ENCODE data around the gene DRD1.

The DRD1 gene

DNA sequence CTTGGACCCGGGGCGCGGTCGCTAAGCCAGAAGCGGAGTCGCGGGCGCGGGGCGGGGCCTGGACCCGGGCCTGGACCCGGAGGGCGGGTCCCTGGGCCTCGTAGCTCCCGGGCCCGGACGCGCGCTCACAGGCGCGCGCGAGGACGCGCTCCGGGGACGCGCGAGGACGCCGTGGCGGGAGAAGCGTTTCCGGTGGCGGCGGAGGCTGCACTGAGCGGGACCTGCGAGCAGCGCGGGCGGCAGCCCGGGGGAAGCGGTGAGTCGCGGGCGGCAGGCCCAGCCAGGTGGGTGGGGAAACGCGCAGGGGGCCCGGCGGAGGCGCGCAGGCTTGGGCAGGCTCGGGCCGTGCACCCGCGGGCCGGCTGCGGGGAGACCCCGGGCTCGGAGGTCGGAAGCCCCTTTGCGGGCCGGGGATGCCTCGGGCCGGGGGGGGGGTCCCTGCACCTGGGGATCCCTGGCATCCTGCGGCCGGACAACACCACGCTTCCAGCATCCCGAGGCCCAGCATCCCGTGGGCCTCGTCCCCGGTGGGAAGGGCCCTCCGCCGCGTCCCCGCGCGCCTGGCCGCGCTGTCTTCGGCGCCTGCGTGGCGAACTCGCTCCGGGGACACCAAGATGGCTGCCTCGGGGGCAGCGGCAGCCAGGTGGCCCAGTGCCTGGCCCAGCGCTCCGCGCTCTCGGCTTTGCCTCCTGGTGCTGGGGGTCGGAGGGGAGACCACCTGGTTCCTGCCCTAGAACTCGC is 34.6 kb upstream of the DRD1 start, which contains the start of gene SFXN1:
TSS of gene SFXN1 (plus strand) at position 177 of the 741 bp plus-strand sequence. CDS start 13,544 bp downstream, outside the sequence.
- Histone ChIP-seq H3K4me1 (ENCODE audit: control insufficient read depth, low read depth, low read length) (peaks cover 3% of the 10 kb centered on the region), H3K4me3 (ENCODE audit: low read length) (peak within 1 kb of the TSS; percentile 94), H3K9ac (ENCODE audit: low read length) (peak within 1 kb of the TSS; percentile 86), H3K9me3 (ENCODE audit: control insufficient read depth, low read depth, low read length) (no peaks in the 10 kb centered on the region), H3K36me3 (ENCODE audit: control insufficient read depth, low read depth, low read length) (peaks cover 16% of the 10 kb centered on the region), H3K27me3 (ENCODE audit: control insufficient read depth, insufficient read depth, low read length) (peaks cover 18% of the 10 kb centered on the region), H3K27ac (ENCODE audit: low read length) (peak within 1 kb of the TSS; percentile 49)

DNA sequence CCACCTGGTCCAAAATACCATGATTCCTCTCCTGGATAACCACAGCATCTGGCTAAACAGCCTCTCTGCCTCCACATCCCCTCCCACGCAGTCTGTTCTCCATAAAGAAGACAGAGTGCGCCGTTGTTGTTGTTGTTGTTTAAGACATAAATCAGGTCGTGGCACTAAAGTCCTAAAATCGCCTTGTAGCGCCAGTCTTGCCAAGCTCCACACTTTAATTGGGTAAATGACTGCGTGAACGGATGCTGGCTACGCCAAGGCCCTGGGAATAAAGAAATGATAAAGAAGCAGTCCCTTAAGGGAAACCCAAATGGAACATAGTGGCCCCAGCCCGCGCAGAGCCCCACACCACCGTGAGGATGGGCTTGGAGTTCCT is 34.0 kb upstream of the DRD1 start:
- Histone ChIP-seq H3K4me1 (ENCODE audit: control insufficient read depth, low read depth, low read length) (peaks cover 3% of the 10 kb centered on the region), H3K36me3 (ENCODE audit: control insufficient read depth, low read depth, low read length) (peaks cover 10% of the 10 kb centered on the region), H3K9me3 (ENCODE audit: control insufficient read depth, low read depth, low read length) (no peaks in the 10 kb centered on the region), H3K27me3 (ENCODE audit: control insufficient read depth, insufficient read depth, low read length) (peaks cover 18% of the 10 kb centered on the region), H3K4me3 (ENCODE audit: low read length) (peak overlapping the region; percentile 94), H3K9ac (ENCODE audit: low read length) (no peak overlapping the region), H3K27ac (ENCODE audit: low read length) (no peak overlapping the region)

DNA sequence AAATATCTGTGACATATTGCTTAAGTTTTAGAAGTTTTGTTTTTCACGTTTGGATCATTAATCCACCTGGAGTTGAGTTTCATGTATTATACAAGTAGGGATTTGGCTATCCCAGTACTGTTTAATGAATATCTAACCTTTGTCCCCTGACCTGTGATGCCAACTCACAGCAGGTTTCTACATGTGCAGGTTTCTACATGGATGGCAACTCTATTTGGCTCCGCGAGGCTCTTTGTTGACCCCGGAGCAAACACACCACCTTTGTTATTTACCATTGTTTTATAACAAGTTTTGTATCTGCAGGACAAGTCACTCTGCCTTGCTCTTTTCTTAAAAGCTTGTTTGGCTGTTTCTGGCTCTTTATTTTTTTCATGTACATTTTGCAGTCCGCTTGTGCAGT is 33.5 kb upstream of the DRD1 start:
- H3K27ac ChIP-seq (ENCODE audit: low read length) = no peak overlapping the region
- H3K9me3 ChIP-seq (ENCODE audit: control insufficient read depth, low read depth, low read length) = no peaks in the 10 kb centered on the region
- H3K9ac ChIP-seq (ENCODE audit: low read length) = no peak overlapping the region
- peak overlapping the region; percentile 94 for H3K4me3 ChIP-seq (ENCODE audit: low read length)
- H3K4me1 ChIP-seq (ENCODE audit: control insufficient read depth, low read depth, low read length) = peaks cover 3% of the 10 kb centered on the region
- peaks cover 6% of the 10 kb centered on the region for H3K36me3 ChIP-seq (ENCODE audit: control insufficient read depth, low read depth, low read length)
- peaks cover 18% of the 10 kb centered on the region for H3K27me3 ChIP-seq (ENCODE audit: control insufficient read depth, insufficient read depth, low read length)

DNA sequence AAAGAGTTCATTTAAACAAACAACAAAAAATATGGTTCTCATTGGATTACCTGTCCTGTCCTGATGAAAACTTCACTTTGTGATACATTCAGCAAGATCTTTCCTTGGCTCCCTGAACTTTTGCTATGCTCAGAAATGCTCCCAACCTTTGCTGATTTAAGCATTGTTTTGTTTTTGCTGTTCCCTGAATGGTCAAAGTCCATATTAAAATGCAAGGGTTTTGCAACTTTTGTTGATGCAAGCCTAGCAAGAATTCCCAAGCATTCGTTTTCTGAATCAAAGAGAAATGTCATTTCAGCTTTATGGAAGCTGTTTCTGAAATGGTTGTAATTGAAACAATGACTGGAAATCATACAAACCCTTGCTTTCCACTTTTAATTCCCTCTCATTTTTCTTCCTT is 31.3 kb upstream of the DRD1 start:
- Histone ChIP-seq H3K9me3 (ENCODE audit: control insufficient read depth, low read depth, low read length) (no peaks in the 10 kb centered on the region), H3K27ac (ENCODE audit: low read length) (no peak overlapping the region), H3K27me3 (ENCODE audit: control insufficient read depth, insufficient read depth, low read length) (peaks cover 18% of the 10 kb centered on the region), H3K9ac (ENCODE audit: low read length) (no peak overlapping the region), H3K4me1 (ENCODE audit: control insufficient read depth, low read depth, low read length) (peaks cover 3% of the 10 kb centered on the region), H3K36me3 (ENCODE audit: control insufficient read depth, low read depth, low read length) (no peaks in the 10 kb centered on the region), H3K4me3 (ENCODE audit: low read length) (no peak overlapping the region)

DNA sequence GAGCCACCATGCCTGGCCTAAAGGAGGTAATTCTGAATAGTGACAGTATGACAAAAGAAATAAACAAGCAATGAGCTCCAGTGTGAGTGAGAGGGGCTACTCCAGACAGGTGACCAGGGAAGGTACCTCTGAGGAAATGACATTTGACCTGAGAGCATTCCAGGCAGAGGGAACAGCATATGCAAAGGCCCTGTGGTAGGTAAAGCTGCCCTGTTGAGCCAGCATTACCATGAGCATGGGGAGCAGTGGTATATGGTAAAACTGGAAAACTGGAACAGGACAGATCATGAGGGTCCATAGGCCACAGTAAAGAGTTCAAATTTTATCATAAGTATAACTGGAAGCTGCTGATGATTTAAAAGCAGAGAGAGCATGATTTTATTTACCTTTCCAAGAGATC is 28.4 kb upstream of the DRD1 start:
- H3K27me3 ChIP-seq (ENCODE audit: control insufficient read depth, insufficient read depth, low read length) = peaks cover 11% of the 10 kb centered on the region
- H3K9me3 ChIP-seq (ENCODE audit: control insufficient read depth, low read depth, low read length) = no peaks in the 10 kb centered on the region
- H3K27ac ChIP-seq (ENCODE audit: low read length) = no peak overlapping the region

GRCh38 chr5:175471628-175472027 is 27.6 kb upstream of the DRD1 start:
- no peak overlapping the region for H3K4me3 ChIP-seq (ENCODE audit: low read length)
- H3K4me1 ChIP-seq (ENCODE audit: control insufficient read depth, low read depth, low read length) = no peaks in the 10 kb centered on the region
- H3K9me3 ChIP-seq (ENCODE audit: control insufficient read depth, low read depth, low read length) = no peaks in the 10 kb centered on the region
- no peaks in the 10 kb centered on the region for H3K36me3 ChIP-seq (ENCODE audit: control insufficient read depth, low read depth, low read length)
- H3K27me3 ChIP-seq (ENCODE audit: control insufficient read depth, insufficient read depth, low read length) = peaks cover 3% of the 10 kb centered on the region
- no peak overlapping the region for H3K9ac ChIP-seq (ENCODE audit: low read length)
- H3K27ac ChIP-seq (ENCODE audit: low read length) = no peak overlapping the region

More for the DNA sequence above, 28.4 kb upstream of the DRD1 start:
- H3K4me1 ChIP-seq (ENCODE audit: control insufficient read depth, low read depth, low read length) = no peaks in the 10 kb centered on the region
- no peaks in the 10 kb centered on the region for H3K36me3 ChIP-seq (ENCODE audit: control insufficient read depth, low read depth, low read length)
- H3K4me3 ChIP-seq (ENCODE audit: low read length) = no peak overlapping the region
- H3K9ac ChIP-seq (ENCODE audit: low read length) = no peak overlapping the region

GRCh38 chr5:175471196-175471595 is 27.2 kb upstream of the DRD1 start:
- no peaks in the 10 kb centered on the region for H3K27me3 ChIP-seq (ENCODE audit: control insufficient read depth, insufficient read depth, low read length)
- H3K4me3 ChIP-seq (ENCODE audit: low read length) = no peak overlapping the region
- no peak overlapping the region for H3K9ac ChIP-seq (ENCODE audit: low read length)
- no peaks in the 10 kb centered on the region for H3K36me3 ChIP-seq (ENCODE audit: control insufficient read depth, low read depth, low read length)
- no peaks in the 10 kb centered on the region for H3K9me3 ChIP-seq (ENCODE audit: control insufficient read depth, low read depth, low read length)
- H3K27ac ChIP-seq (ENCODE audit: low read length) = no peak overlapping the region
- no peaks in the 10 kb centered on the region for H3K4me1 ChIP-seq (ENCODE audit: control insufficient read depth, low read depth, low read length)

- Histone ChIP-seq H3K9ac (ENCODE audit: low read length) (no peak overlapping the region), H3K4me1 (ENCODE audit: control insufficient read depth, low read depth, low read length) (no peaks in the 10 kb centered on the region), H3K9me3 (ENCODE audit: control insufficient read depth, low read depth, low read length) (no peaks in the 10 kb centered on the region), H3K27me3 (ENCODE audit: control insufficient read depth, insufficient read depth, low read length) (no peaks in the 10 kb centered on the region), H3K36me3 (ENCODE audit: control insufficient read depth, low read depth, low read length) (no peaks in the 10 kb centered on the region), H3K27ac (ENCODE audit: low read length) (no peak overlapping the region), H3K4me3 (ENCODE audit: low read length) (no peak overlapping the region)
Measured at GRCh38 chr5:175470781-175471180, 26.8 kb upstream of the DRD1 start.

DNA sequence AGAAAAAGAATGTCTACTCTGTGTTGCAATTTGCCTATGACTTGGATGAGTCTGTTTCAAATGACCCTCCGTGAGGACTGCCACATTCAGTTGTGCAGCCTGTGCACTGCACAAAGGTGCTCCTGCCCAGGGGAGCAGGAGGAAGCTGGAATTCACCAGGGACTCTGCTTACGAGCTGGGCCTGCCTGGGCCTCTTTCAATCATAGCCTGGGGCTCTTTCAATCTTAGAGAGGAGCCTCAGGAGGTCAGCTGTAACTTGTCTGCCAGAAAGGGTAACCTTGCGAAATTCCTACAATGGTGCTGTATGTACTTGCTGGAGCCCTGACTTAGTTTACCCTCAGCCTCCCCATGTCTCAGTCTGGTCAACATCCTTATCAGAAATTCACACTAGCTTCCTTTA is 25.9 kb upstream of the DRD1 start:
- H3K27me3 ChIP-seq (ENCODE audit: control insufficient read depth, insufficient read depth, low read length) = no peaks in the 10 kb centered on the region
- no peak overlapping the region for H3K9ac ChIP-seq (ENCODE audit: low read length)
- H3K36me3 ChIP-seq (ENCODE audit: control insufficient read depth, low read depth, low read length) = no peaks in the 10 kb centered on the region
- no peaks in the 10 kb centered on the region for H3K4me1 ChIP-seq (ENCODE audit: control insufficient read depth, low read depth, low read length)
- no peaks in the 10 kb centered on the region for H3K9me3 ChIP-seq (ENCODE audit: control insufficient read depth, low read depth, low read length)
- H3K27ac ChIP-seq (ENCODE audit: low read length) = no peak overlapping the region
- H3K4me3 ChIP-seq (ENCODE audit: low read length) = no peak overlapping the region

- Histone ChIP-seq H3K27me3 (ENCODE audit: control insufficient read depth, insufficient read depth, low read length) (no peaks in the 10 kb centered on the region), H3K27ac (ENCODE audit: low read length) (no peak overlapping the region), H3K36me3 (ENCODE audit: control insufficient read depth, low read depth, low read length) (no peaks in the 10 kb centered on the region), H3K9me3 (ENCODE audit: control insufficient read depth, low read depth, low read length) (no peaks in the 10 kb centered on the region), H3K4me1 (ENCODE audit: control insufficient read depth, low read depth, low read length) (no peaks in the 10 kb centered on the region), H3K9ac (ENCODE audit: low read length) (no peak overlapping the region), H3K4me3 (ENCODE audit: low read length) (no peak overlapping the region)
Measured at GRCh38 chr5:175468892-175469291, 24.9 kb upstream of the DRD1 start.

DNA sequence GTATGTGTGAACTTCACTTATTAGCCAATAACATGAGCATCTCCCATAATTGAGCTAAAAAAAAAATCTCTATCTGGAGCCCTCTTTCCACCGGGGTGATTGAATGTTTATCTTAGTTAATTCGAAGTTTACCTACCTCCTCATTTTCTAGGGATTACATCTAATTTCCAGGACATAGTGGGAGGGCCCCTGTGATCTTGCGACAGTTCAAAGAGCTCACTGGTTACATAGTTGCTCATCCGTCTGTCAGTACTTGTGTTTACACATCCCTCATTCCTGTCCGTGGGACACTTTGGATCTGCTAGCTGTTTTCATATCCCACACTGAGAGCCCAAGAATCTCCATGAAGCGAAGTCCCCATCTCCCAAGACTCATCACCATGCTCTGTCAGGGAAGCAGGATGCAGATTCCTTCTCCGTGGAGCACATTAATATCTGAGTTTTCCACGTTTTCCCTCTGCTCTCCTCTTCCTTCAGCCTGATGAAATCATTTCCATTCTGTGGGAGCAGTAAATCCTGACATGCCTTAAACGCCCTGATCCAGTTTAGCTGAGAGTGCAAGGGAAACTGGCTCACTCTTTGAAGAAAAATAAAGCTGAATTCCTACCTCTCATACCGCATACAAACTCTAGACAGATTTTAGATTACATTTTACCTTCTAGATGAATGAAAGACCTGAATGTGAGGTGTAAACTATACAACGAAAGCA is 24.2 kb upstream of the DRD1 start:
- Histone ChIP-seq H3K4me3 (ENCODE audit: low read length) (no peak overlapping the region), H3K9ac (ENCODE audit: low read length) (no peak overlapping the region), H3K36me3 (ENCODE audit: control insufficient read depth, low read depth, low read length) (no peaks in the 10 kb centered on the region), H3K4me1 (ENCODE audit: control insufficient read depth, low read depth, low read length) (no peaks in the 10 kb centered on the region), H3K9me3 (ENCODE audit: control insufficient read depth, low read depth, low read length) (no peaks in the 10 kb centered on the region), H3K27ac (ENCODE audit: low read length) (no peak overlapping the region), H3K27me3 (ENCODE audit: control insufficient read depth, insufficient read depth, low read length) (no peaks in the 10 kb centered on the region)

Data from iPS-18a (cell line).